CD4-positive, alpha-beta T cell treated with Interleukin-12 subunit alpha and Interleukin-12 subunit beta, for 1 hour (primary cell): ENCODE results near the gene KCNA5.
A peak's percentile ranks its signal among the peaks of the same experiment; 100 is the strongest.

Experiments
- DNase-seq: peaks from one replicate; pipeline ENCODE4 v3.0.0-alpha.2; 2020

The KCNA5 gene

GRCh38 chr12:5064913-5065490, 21.3 kb downstream of the KCNA5 start:
- DNase-seq = no peak

GRCh38 chr12:5066251-5066650, 22.6 kb downstream of the KCNA5 start:
- DNase-seq = no peak

GRCh38 chr12:5068126-5068525, 24.4 kb downstream of the KCNA5 start:
- DNase-seq = no peak

GRCh38 chr12:5068619-5069018, 24.9 kb downstream of the KCNA5 start:
- DNase-seq = no peak

- no peak for DNase-seq
Measured at GRCh38 chr12:5070090-5070489, 26.4 kb downstream of the KCNA5 start.

- DNase-seq = no peak
Measured at GRCh38 chr12:5071496-5071895, 27.8 kb downstream of the KCNA5 start.

- DNase-seq = no peak
Measured at GRCh38 chr12:5072311-5072710, 28.6 kb downstream of the KCNA5 start.

GRCh38 chr12:5073054-5073453, 29.4 kb downstream of the KCNA5 start:
- DNase-seq = no peak

GRCh38 chr12:5073853-5074252, 30.2 kb downstream of the KCNA5 start:
- no peak for DNase-seq

GRCh38 chr12:5076761-5077160, 33.1 kb downstream of the KCNA5 start:
- no peak for DNase-seq

GRCh38 chr12:5078423-5078822, 34.7 kb downstream of the KCNA5 start:
- no peak for DNase-seq

GRCh38 chr12:5081016-5081415, 37.3 kb downstream of the KCNA5 start:
- DNase-seq = no peak

- peak; percentile 8 for DNase-seq
Measured at GRCh38 chr12:5083955-5084849, 40.5 kb downstream of the KCNA5 start.

- no peak for DNase-seq
Measured at GRCh38 chr12:5085896-5086295, 42.2 kb downstream of the KCNA5 start.

- no peak for DNase-seq
Measured at GRCh38 chr12:5087831-5088554, 44.3 kb downstream of the KCNA5 start.

GRCh38 chr12:5088586-5089264, 45.0 kb downstream of the KCNA5 start:
- no peak for DNase-seq

- DNase-seq = no peak
Measured at GRCh38 chr12:5094551-5094950, 50.9 kb downstream of the KCNA5 start.

GRCh38 chr12:5094986-5095385, 51.3 kb downstream of the KCNA5 start:
- DNase-seq = no peak
